HG02610 (cell line): ENCODE results near the gene DCD.
"Not testable (repeated sequence)": the region's sequence is repeated elsewhere in the genome, so short reads cannot be mapped to it uniquely, and the experiment has no call there.

Source experiments
- ATAC-seq: cut with Tn5 transposase; IDR thresholded peaks from one replicate; pipeline ENCODE4 v1.9.1; 2021; ENCODE audit warnings: mild to moderate bottlenecking, moderate library complexity; ENCODE audit not compliant: unreplicated experiment

The DCD gene

DNA sequence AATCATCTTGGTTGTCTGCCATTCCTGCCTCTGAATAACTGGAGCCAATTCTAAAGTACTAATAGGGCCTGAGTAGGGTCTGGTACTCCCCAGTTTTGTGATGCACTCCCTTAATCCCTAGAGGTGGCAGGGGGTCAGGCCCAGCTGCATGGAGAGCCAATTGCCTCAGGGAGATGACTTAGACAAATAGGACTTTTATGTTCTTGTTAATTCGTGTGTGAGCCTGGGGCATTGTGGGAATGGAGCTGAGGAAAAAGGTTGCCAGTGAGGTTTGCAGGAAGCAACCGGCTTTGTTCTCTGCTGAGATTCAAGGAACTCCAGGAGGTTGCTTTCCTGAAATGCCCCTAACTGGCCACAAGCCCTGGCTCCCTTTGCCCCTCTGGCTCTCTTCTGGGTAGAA lies 6.8 kb upstream of the DCD start:
- ATAC-seq: no peak

GRCh38 chr12:54653025-54653424 lies 4.9 kb upstream of the DCD start:
- ATAC-seq: no peak

DNA sequence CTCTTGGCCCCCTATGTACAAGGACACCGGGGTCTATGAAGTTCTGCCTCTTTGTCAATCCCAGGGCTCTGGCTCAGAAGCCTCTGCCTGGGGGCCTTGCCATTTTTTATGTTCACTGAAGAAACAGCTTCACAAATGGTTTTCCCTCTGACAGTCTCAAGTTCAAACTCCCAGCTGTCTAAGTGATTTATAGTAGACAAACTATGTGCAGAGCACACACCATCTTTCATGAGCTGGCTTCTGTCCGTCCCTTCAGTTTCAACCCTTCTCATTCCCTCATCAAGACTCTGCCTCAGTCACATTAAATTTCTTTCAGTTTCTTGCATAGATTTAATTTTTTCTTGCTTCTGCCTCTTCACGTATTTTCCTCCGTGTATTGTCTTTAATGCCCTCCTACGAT lies 2.7 kb upstream of the DCD start:
- ATAC-seq: no peak

DNA sequence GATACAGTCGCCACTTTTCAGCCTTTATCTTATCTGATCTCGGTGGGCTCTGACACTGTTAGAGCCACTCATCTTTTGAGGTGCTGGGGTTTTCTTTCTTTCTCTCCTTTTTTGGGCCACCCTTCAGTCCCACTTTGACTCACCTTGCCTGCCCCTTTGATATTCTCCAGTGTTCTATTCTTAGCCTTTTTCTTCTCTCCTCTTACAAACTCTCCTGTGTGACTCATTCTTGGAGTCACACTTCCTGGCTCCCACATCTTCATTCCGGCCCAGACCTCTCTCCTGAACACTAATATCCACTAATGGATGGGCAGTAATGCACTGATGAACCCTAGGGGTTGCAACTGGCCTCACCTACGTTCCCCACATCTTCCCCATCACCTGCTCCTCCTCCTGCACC lies 2.2 kb upstream of the DCD start:
- no peak for ATAC-seq

DNA sequence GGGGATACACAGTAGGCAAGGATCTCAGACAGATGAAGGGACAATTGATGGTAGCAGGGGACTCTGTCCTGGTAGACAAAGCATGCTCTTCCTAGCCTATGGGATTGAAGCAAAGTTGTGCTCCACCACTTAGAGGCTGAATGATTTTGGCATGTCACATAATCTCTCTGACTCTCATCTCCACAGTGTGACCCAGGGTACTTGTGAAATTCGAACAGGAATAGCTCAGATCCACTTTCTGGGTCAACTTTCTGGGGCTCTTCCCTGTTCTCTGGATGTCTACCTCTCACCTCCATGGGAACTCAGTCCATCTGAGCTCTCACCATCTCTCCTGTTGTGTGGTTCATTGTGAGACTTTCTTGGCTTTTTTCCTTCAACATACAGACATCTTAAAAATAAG lies 1.7 kb upstream of the DCD start:
- ATAC-seq: no peak

- no peak for ATAC-seq
Observed at GRCh38 chr12:54641554-54641953, 6.6 kb downstream of the DCD start.

DNA sequence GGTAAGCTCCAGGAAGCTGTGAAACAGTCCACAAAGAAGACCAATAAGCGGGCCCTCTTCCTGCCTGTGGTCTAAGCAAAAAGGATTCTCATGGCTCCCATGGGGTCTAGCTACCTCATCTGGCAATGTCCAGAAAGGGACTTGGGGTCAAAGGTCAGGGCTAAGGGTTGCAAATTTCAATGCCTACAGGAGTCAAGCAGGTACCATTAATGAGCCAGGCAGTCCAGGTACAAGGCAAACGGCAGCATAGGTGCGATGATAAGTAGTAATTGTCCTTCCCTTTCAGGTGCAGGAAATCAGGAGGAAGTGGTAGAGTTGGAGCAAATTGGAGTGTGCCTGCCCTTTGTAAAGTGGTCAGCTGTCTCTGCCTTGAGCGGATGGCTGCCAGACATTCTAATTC lies 7.1 kb downstream of the DCD start:
- ATAC-seq: no peak

- ATAC-seq: not testable (repeated sequence)
Observed at GRCh38 chr12:54639112-54639511, 9.1 kb downstream of the DCD start.

DNA sequence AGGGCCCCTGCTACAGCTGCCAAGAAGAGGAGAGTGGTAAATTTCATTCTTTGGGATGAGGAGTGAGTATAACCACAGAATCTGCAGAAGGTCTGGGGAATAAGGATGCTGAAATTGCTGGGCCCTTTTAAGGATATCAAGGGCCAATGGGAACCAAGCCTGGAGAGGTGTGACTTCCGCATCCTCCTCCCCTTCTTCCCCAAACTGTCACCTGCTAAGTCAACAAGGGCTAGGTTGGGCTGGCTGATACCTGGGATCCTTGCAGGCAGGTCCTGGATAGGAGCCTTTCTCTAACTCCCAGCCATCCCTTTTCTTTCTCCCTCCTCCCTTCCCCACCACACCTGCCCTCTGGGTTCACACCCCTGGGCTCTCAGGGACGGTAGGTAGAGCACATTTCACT lies 13.4 kb downstream of the DCD start, which contains the start of gene LACRT:
Gene LACRT (minus strand): TSS at position 101 of the 400 bp plus-strand sequence. CDS start 54 bp downstream, at position 47.
- ATAC-seq: no peak

DNA sequence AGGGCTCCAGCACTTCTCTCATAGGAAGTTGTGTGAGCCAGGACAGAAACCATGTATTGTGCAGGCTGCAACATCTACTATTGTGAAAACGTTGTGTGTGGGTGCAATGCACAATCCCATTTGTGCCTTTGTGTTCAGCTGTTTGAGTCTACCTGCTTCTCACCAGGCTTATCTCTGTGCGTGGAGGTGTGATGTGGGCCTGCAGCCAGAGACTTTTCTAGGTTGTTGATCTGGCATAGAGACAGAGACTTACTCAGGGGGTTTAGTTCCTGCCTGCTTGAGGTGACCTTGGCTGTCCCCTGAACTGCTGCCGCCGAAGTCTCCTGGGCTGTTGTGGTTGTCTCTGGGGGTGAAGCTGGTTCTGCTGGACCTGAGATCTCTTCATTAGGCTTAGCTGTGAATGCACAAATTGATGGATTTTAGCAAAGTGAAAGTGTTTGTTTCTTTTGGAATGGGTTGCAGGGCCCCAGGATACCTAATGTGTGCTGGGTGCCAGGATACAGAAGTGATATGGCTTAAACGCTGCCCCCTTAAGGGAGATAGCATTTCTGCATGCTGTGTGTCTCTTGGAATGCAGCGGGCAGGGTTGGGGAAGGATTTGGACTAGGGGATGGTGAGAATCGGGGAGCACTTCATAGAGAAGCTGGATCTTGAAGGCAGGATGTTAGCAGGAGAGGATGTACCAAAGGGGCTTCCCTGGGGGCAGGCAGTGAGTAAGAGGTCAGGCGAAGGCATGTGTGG lies 16.0 kb downstream of the DCD start:
- no peak for ATAC-seq

DNA sequence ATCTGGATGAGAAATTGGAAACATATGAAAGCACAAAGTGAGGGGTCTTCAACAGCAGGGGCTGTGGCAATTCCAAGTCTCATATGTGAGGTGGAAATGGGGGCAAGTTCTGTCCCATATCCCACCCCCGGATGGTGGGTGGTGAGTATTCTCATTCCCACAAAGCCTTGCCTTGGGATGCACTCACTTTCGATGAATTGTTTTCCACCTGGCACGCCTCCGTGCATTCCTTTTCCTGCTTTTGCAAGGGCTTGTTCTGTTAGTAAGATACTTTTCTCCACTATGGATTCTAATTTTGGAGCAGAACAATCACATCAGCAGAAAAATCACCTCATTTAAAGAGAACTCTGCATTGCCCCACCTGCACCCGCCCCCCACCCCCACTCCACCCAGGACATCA lies 16.6 kb downstream of the DCD start:
- ATAC-seq: no peak

- no peak for ATAC-seq
Observed at GRCh38 chr12:54629925-54630324, 18.2 kb downstream of the DCD start.

GRCh38 chr12:54628186-54628846 lies 19.8 kb downstream of the DCD start:
- ATAC-seq: no peak

DNA sequence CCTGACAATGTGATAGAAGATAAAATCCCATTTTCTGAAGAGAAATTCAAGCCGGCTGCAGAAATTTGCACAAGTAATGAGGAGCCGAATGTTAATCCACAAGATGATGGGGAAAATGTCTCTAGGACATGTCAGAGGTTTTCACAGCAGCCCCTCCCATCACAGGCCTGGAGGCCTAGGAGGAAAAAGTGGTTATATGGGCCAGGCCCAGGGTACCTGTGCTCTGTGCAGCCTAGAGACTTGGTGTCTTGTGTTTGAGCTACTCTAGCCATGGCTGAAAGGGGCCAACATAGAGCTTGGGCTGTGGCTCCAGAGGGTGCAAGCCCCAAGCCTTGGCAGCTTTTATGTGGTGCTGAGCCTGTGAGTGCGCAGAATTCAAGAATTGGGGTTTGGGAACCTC lies 20.9 kb downstream of the DCD start:
- no peak for ATAC-seq

- no peak for ATAC-seq
Observed at GRCh38 chr12:54625598-54625997, 22.6 kb downstream of the DCD start.

DNA sequence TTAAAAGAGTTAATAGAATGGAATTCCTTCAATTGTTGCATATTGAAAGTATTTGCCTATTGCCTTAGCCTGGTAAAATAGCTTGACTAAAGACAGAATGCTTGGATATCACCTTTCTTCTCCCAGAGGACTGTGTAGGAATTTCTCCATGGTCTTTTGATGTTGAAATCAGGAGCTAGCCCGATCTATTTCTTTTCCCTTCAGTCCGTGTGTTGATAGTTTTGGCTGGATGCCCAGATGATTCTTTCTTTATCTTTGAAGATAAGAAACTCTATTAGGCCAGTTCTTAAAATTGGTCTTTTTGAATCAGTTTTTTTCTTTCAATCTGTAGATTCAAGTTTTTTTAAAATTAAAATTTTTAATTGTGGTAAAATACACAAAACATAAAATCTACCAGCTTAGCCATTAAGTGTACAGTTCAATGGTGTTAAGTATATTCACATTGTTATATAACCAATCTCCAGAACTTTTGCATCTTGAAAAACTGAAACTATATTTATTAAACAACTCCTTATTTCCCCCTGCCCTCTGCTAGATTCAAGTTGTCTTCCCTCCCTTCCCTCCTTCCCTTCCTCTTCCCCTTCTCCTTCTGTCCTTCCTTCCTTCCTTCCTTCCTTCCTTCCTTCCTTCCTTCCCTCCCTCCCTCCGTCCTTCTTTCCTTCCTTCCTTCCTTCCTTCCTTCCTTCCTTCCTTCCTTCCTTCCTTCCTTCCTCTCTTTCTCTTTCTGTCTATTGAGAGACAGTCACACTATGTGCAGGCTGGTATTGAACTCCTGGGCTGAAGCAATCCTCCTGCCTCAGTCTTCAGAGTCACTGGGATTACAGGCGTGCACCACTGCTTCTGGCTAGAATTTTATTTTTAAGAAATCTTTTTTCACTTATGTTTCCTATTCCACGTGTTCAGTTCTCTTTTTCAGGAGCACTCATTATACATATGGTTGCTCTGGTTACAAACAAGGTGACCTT lies 23.6 kb downstream of the DCD start:
- no peak for ATAC-seq

GRCh38 chr12:54622463-54623183 lies 25.5 kb downstream of the DCD start:
- no peak for ATAC-seq

DNA sequence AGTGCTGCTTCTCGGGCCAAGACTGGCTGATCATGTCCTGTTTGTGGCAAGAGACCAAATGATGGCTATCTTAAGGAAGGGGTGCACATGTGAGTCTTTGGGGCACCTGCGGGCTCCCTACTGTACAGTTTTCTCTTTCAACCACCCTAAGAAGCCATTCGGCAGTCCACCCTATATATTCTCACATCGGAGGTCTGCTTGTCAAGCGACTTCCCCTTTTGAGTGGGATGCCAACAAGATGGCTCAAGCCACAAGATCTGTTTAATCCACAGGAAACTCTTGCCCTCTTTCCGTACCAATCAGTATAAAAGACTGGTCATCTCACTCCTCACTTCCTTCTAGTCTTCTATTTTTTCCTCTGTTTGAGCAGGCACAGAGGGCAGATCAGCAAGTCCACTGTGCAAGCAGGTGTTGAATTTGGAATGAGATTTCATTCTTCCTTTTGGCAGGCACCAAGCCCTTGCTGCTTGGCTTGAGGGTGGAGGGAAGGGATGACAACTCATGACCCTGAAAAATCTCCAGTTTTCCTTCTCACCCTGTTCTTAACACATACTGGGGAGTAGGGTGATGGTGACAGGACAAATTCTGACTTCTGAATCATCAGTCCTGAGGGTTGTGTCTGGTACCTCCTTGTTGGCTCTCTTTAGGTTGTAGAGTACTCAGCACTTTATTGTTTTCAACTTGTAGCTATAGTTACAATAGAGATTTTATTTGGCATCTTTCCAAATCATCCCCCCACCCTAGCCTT lies 31.1 kb downstream of the DCD start:
- ATAC-seq: no peak

DNA sequence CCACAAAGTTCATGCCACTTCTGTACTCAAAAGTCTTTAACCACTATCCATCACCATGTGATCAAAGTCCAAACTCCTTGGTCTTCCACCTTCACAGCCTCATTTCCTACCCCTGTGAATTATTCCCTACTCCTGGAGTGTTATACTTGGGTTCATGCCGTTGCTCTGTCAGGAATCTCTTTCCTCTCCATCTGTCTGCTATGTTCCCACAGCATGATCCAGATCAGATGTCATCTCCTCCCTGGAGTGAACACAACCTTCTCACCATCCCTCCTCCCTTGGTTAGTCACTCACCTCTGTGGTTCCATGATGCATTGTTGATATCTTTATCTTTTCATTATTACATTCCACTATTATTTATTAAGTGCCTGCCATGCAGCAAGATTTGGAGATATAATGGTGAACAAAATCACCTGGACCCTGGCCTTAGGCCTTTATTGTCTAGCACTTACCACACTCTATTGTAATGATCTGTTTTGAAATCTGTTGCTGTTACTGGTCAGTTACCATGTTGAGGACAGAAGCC lies 35.9 kb downstream of the DCD start:
- ATAC-seq: no peak

GRCh38 chr12:54611715-54612149 lies 36.4 kb downstream of the DCD start:
- ATAC-seq: no peak
